ENCODE data around the gene SLBP. TPM values are rescaled to one million over a fixed set of nuclear protein-coding genes. Genes with fewer than 3 reads are reported as not detected.
"Not testable (repeated sequence)": the region's sequence is repeated elsewhere in the genome, so short reads cannot be mapped to it uniquely, and the experiment has no call there.

The SLBP gene
- total and polyA plus RNA-seq, 2 experiments from 2014 or later: 39.9 to 62.0 TPM

DNA sequence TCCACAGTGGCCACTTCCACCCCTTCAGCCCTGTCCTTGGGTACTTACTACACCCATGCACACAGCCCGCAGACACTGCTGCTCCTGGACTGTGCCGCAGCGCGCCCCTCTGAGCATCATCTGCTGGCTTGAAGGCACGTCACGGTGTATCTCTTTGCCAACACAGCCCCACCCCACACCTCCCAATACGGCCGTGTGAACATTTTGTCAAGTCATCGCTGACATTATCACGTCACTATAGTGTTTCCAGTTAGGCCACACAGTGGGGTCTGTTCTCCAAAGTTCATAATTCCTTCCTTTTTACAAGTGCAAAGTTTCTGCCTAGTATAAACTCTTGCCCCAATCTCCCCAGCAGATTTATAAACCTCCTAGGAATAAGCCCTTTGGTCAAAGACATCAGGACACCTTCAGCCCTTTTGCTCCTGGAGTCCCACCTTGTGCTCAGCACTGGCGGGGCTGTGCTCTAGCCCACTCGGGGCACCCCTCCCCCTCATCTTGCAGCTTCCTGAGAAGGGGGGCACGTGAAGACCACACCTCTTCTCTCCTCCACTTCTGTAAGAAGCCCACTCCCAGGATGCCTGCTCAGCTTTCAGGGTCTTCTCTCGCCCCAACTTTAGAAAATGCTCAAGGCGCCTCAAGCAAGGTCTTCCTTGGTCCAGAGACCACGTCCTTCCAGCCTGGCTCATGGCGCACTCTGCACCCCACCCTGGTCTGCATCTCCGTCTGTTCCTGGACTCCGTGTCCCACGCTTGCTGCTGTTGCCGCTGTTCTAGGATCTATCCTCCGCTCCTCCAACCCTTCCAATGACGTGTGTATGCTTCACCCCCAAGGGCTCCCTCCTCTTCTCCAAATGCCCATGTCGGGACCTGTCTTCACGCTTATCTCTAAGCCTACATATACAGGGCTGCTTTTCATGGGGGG, 35.3 kb downstream of the SLBP start:
- Histone ChIP-seq H3K4me3 (no peak overlapping the region), H3K36me3 (no peaks in the 10 kb centered on the region), H3K9me3 (ENCODE audit: low read depth) (no peaks in the 10 kb centered on the region), H3K4me1 (ENCODE audit: low read depth) (no peaks in the 10 kb centered on the region), H3K27me3 (no peaks in the 10 kb centered on the region), H3K27ac (no peak overlapping the region)
- TF ChIP-seq, protein P1, sequence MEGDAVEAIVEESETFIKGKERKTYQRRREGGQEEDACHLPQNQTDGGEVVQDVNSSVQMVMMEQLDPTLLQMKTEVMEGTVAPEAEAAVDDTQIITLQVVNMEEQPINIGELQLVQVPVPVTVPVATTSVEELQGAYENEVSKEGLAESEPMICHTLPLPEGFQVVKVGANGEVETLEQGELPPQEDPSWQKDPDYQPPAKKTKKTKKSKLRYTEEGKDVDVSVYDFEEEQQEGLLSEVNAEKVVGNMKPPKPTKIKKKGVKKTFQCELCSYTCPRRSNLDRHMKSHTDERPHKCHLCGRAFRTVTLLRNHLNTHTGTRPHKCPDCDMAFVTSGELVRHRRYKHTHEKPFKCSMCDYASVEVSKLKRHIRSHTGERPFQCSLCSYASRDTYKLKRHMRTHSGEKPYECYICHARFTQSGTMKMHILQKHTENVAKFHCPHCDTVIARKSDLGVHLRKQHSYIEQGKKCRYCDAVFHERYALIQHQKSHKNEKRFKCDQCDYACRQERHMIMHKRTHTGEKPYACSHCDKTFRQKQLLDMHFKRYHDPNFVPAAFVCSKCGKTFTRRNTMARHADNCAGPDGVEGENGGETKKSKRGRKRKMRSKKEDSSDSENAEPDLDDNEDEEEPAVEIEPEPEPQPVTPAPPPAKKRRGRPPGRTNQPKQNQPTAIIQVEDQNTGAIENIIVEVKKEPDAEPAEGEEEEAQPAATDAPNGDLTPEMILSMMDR (IDR thresholded peaks at IDR 0.05; ENCODE audit: low read depth, low read length): no peak
- no peak for DNase-seq (ENCODE audit: low read depth in 1 of 2, low spot score in 1 of 2)

DNA sequence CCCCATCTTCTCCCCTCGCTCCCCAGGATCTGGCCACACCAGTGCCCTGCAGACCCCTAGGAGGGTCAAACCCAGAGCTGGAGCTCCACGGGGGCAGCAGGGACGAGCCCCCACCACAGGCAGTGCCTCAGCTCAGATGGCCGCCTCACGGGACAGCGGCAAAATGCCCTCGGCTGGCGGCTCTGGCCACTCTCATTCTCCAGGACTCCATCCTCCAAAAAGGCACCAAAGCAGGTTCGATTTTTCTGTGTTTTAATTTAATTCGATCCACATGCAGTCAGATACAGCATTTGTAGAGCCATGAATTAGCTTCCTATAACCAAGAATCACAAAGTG, 36.3 kb downstream of the SLBP start:
- Histone ChIP-seq H3K4me1 (ENCODE audit: low read depth) (no peaks in the 10 kb centered on the region), H3K27me3 (no peaks in the 10 kb centered on the region), H3K4me3 (no peak overlapping the region), H3K27ac (no peak overlapping the region), H3K36me3 (no peaks in the 10 kb centered on the region), H3K9me3 (ENCODE audit: low read depth) (no peaks in the 10 kb centered on the region)
- no peak for DNase-seq (ENCODE audit: low read depth in 1 of 2, low spot score in 1 of 2)
- TF ChIP-seq, protein P1 (IDR thresholded peaks at IDR 0.05; ENCODE audit: low read depth, low read length): no peak

DNA sequence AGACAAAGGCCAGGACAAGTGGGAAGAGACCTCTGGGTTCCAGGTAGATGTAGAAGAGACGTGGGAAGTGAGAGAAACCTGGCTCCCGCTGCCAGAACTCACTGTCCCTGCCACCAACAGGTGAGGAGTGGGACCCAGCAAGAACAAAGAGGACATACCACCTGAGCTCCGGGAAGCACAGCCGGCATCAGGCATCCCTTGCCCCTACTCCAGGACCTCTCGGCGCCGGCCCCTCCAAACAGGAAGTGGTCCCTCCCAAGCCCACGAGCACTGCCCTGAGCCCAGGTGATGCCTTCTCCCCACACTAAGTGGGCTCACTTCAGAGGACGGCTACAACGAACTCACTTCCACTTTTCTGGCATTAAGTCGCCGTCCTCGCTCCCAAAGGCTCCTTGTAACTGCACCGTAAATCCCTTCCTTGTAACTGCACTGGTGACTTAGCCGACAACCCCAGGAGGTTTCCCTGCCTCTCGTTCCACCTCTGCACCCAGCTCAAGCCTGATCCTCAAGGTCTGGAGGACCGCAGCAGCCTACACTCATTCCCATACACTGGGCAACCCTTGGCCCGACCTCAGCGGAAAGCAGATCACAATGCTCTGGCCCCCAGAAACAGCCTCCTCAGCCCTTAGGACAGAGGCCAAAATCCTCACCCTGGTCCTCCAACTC, 36.9 kb downstream of the SLBP start:
- no peaks in the 10 kb centered on the region for H3K4me1 ChIP-seq (ENCODE audit: low read depth)
- DNase-seq (ENCODE audit: low read depth in 1 of 2, low spot score in 1 of 2): no peak
- H3K27ac ChIP-seq: no peak overlapping the region
- H3K4me3 ChIP-seq: no peak overlapping the region
- no peaks in the 10 kb centered on the region for H3K9me3 ChIP-seq (ENCODE audit: low read depth)
- H3K27me3 ChIP-seq: no peaks in the 10 kb centered on the region
- H3K36me3 ChIP-seq: no peaks in the 10 kb centered on the region
- TF ChIP-seq, protein P1 (IDR thresholded peaks at IDR 0.05; ENCODE audit: low read depth, low read length): no peak

DNA sequence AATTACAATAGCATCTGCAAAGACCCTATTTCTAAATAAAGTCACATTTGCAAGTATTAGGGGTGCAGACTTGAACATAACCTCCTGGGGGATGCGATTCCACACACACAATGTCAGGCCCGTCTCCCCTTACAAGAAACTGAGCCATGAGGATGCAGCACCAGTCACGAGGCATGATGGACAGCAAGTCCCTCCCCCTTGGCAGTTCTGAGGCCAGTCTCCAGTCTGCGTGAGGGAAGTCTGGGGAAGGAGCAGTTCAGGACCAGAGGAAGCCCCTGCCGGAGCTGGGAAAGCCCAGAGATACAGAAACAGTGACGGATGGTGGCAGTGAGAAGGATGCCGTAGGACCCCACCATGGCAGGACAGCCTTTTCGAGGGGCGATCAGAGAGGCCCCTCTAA, 37.4 kb downstream of the SLBP start:
- H3K9me3 ChIP-seq (ENCODE audit: low read depth): no peaks in the 10 kb centered on the region
- DNase-seq (ENCODE audit: low read depth in 1 of 2, low spot score in 1 of 2): peak in 1 of 2 donors; percentile 12
- TF ChIP-seq, protein P1 (IDR thresholded peaks at IDR 0.05; ENCODE audit: low read depth, low read length): no peak
- H3K4me1 ChIP-seq (ENCODE audit: low read depth): no peaks in the 10 kb centered on the region
- no peaks in the 10 kb centered on the region for H3K27me3 ChIP-seq
- no peaks in the 10 kb centered on the region for H3K36me3 ChIP-seq
- H3K4me3 ChIP-seq: no peak overlapping the region
- no peak overlapping the region for H3K27ac ChIP-seq

DNA sequence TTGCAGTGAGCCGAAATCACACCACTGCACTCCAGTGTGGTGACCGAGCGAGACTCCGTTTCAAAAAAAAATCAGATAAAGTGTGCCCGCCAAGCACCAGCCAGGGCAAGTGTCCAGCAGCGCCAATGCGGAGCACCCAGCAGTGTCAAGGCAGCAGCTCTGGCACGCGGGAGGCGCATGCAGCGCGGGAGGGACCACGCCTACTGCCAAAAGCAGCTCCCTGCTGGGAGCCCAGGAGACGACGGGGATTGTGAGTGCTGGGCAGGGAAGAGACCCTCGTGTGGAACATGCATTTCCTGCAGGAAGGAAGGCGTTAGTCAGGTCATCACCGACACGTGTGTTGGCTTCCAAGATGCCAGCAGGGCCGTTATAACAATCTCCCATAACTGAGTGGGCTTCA, 38.4 kb downstream of the SLBP start:
- Histone ChIP-seq H3K9me3 (ENCODE audit: low read depth) (no peaks in the 10 kb centered on the region), H3K27ac (no peak overlapping the region), H3K36me3 (no peaks in the 10 kb centered on the region), H3K4me1 (ENCODE audit: low read depth) (no peaks in the 10 kb centered on the region), H3K27me3 (no peaks in the 10 kb centered on the region), H3K4me3 (no peak overlapping the region)
- TF ChIP-seq, protein P1 (IDR thresholded peaks at IDR 0.05; ENCODE audit: low read depth, low read length): no peak
- no peak for DNase-seq (ENCODE audit: low read depth in 1 of 2, low spot score in 1 of 2)

DNA sequence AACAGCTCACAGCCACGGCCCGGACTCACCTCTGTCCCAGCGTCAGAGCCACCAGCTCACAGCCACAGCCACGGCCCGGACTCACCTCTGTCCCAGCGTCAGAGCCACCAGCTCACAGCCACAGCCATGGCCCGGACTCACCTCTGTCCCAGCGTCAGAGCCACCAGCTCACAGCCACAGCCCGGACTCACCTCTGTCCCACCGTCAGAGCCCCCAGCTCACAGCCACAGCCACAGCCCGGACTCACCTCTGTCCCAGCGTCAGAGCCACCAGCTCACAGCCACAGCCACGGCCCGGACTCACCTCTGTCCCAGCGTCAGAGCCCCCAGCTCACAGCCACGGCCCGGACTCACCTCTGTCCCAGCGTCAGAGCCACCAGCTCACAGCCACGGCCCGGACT, 41.1 kb downstream of the SLBP start:
- not testable (repeated sequence) for H3K4me3 ChIP-seq; H3K27me3 ChIP-seq; H3K27ac ChIP-seq; H3K9me3 ChIP-seq (ENCODE audit: low read depth); H3K36me3 ChIP-seq; DNase-seq (ENCODE audit: low read depth in 1 of 2, low spot score in 1 of 2); H3K4me1 ChIP-seq (ENCODE audit: low read depth)
